Heart left ventricle (tissue), 16 donors: Measurements from ENCODE around the gene CCDC68. TPM values are rescaled to one million over a fixed set of nuclear protein-coding genes. Genes with fewer than 3 reads are reported as not detected.

ENCODE experiments used
- ATAC-seq, 4 donors: fragments of 200-7000 bp; cut with Tn5 transposase; one replicate each; pipeline ENCODE4 v1.9.1; 2020 to 2022; ENCODE audit warnings: moderate library complexity in 4 of 4, mild to moderate bottlenecking in 3 of 4, moderate number of reproducible peaks in 1 of 4
- DNase-seq, 5 donors: peaks; one replicate each; pipeline ENCODE4 v3.0.0-alpha.2; 2020
- H3K27ac ChIP-seq, 12 donors: fragments of 200-600 bp; sonication (generic) in 4 of 12; one replicate each; pipeline versions ENCODE4 v1.5.0 to v1.8.0; 2016 to 2022; ENCODE audit warnings: mild to moderate bottlenecking in 2 of 12
- H3K27me3 ChIP-seq, 9 donors: fragments of 200-600 bp; sonication (generic) in 2 of 9; one replicate each; pipeline versions ENCODE4 v1.5.1 to v1.8.0; 2016 to 2022; ENCODE audit warnings: mild to moderate bottlenecking in 3 of 9
- H3K36me3 ChIP-seq, 9 donors: fragments of 200-600 bp; sonication (generic) in 2 of 9; one replicate each; pipeline versions ENCODE4 v1.5.0 to v1.8.0; 2018 to 2022; ENCODE audit warnings: mild to moderate bottlenecking in 2 of 9
- H3K4me1 ChIP-seq, 12 donors: fragments of 200-600 bp; sonication (generic) in 4 of 12; one replicate each; pipeline versions ENCODE4 v1.5.0 to v1.8.0; 2016 to 2022; ENCODE audit warnings: mild to moderate bottlenecking in 3 of 12
- H3K4me3 ChIP-seq, 12 donors: fragments of 200-600 bp; sonication (generic) in 4 of 12; one replicate each; pipeline versions ENCODE4 v1.5.0 to v1.8.0; 2017 to 2022; ENCODE audit warnings: mild to moderate bottlenecking in 9 of 12, moderate library complexity in 4 of 12
- H3K9me3 ChIP-seq, 12 donors: fragments of 200-600 bp; sonication (generic) in 4 of 12; one replicate each; pipeline versions ENCODE4 v1.5.0 to v1.8.0; 2016 to 2022; ENCODE audit warnings: mild to moderate bottlenecking in 1 of 12
- POLR2A ChIP-seq, 2 donors: fragments of 450-650 bp; IDR thresholded peaks; one replicate each; pipeline ENCODE4 v1.6.1; 2017; ENCODE audit warnings: antibody characterized with exemption in 2 of 2, mild to moderate bottlenecking in 2 of 2, moderate library complexity in 2 of 2
- WGBS, 4 donors: extraction: QIAGEN DNeasy Blood & Tissue Kit in 2 of 4; methylation state at CpG; one replicate each; pipeline versions ENCODE4 v1.1.5 to v1.1.7; 2013 to 2018; 5-methylcytosine and 5-hydroxymethylcytosine counted together
- intact Hi-C, 10 donors: fragments of 100-400 bp; cut with DNase I; formaldehyde crosslinking; loops; one replicate each; pipeline versions ENCODE4 v1.11.1 to v1.14.2; 2022
- polyA plus RNA-seq, 2 donors: library from polyadenylated mRNA; stranded (reverse); fragments of 200-250 nt; gene quantifications; one replicate each; pipeline ENCODE4 v1.2.3, GENCODE V29; 2013
- total RNA-seq, 9 donors: library from RNA; depleted of rRNA in 2 of 9; stranded (reverse); fragments of >200 nt in 2 of 9; fragmentation: NEBNext Ultra II Directional in 3 of 9; extraction: Animal tissue kit (Norgen Biotek cat#: 25700) in 3 of 9; gene quantifications; one replicate each; pipeline versions ENCODE4 v1.1.0 to v1.2.4, GENCODE V29; 2016 to 2023
- TF ChIP-seq, protein P1 (sequence below), 12 donors: fragments of 200-600 bp; sonication (generic) in 4 of 12; IDR thresholded peaks; one replicate each; pipeline versions ENCODE4 v1.5.0 to v1.8.0; 2018 to 2022; ENCODE audit warnings: antibody characterized with exemption in 12 of 12, mild to moderate bottlenecking in 5 of 12
- donor health status: ischemic (EF 13 %, LVEDD 7.1; RV severe dilation, severe dysfunction).
- donor health status: healthy with polysubstance abuse.
- donor health status: DM: no; HTN: yes; CAD: no.
- donor health status: DM: no; HTN: no; CAD: no.
- donor health status: ischemic (EF 25% LVEDD 6.9; RV normal size, moderate dysfunction).
- donor health status: ischemic (EF 25% LVEDD 5.7; RV mildly dilated, moderate dysfunction).
- donor health status: healthy.
- donor health status: DM: yes; HTN: yes; CAD: no.
- donor health status: ischemic (EF 35%, LVEDD 5.7; RV mildly dilated, moderate dysfunction).
- donor health status: nonischemic (EF 11% LVEDD 7.7; RV severe dilation, severe dysfunction).
- donor health status: DM: yes; HTN: yes; CAD: no.
- donor health status: PGD.
- donor health status: ischemic (EF 29% LVEDD 5.4; RV normal size, mild dysfunction).
- donor health status: nonischemic (EF 23%, LVEDD 6.1; RV moderate dilation, normal function).

CCDC68 gene
- total and polyA plus RNA-seq, 11 donors, result 2.0 to 11.6 (median 4.2) TPM

- intact Hi-C loops, result loop anchor here (2.0 to 10.0 kb wide), 12 partner anchors 301 to 590 kb away; no protein-coding TSS in a partner anchor
- Histone ChIP-seq H3K9me3 (peaks cover 0 to 4% (median 0%) of the 10 kb centered on the region in 12 donors), H3K27ac (no peak overlapping the region), H3K4me1 (no peaks in the 10 kb centered on the region), H3K4me3 (no peak overlapping the region), H3K27me3 (no peaks in the 10 kb centered on the region), H3K36me3 (no peaks in the 10 kb centered on the region)
- DNase-seq, result no peak
- 19 to 30% (median 28%) methylated on average over 9 of the region's 9 CpGs for WGBS, 4 donors
- TF ChIP-seq, protein P1, sequence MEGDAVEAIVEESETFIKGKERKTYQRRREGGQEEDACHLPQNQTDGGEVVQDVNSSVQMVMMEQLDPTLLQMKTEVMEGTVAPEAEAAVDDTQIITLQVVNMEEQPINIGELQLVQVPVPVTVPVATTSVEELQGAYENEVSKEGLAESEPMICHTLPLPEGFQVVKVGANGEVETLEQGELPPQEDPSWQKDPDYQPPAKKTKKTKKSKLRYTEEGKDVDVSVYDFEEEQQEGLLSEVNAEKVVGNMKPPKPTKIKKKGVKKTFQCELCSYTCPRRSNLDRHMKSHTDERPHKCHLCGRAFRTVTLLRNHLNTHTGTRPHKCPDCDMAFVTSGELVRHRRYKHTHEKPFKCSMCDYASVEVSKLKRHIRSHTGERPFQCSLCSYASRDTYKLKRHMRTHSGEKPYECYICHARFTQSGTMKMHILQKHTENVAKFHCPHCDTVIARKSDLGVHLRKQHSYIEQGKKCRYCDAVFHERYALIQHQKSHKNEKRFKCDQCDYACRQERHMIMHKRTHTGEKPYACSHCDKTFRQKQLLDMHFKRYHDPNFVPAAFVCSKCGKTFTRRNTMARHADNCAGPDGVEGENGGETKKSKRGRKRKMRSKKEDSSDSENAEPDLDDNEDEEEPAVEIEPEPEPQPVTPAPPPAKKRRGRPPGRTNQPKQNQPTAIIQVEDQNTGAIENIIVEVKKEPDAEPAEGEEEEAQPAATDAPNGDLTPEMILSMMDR (IDR thresholded peaks at IDR 0.05), result peak; percentile 60 to 80 (median 72)
- TF ChIP-seq POLR2A (IDR thresholded peaks at IDR 0.05), result no peak
- ATAC-seq, result peak in 3 of 4 donors; percentile 42 to 67 (median 49)
Observed at GRCh38 chr18:54983041-54983686, 23.9 kb upstream of the CCDC68 start.

GRCh38 chr18:54981076-54981475 is 21.8 kb upstream of the CCDC68 start:
- no peak overlapping the region for H3K4me3 ChIP-seq
- H3K36me3 ChIP-seq, result no peaks in the 10 kb centered on the region
- ATAC-seq, result no peak
- H3K4me1 ChIP-seq, result no peaks in the 10 kb centered on the region
- DNase-seq, result no peak
- TF ChIP-seq POLR2A (IDR thresholded peaks at IDR 0.05), result no peak
- TF ChIP-seq, protein P1 (IDR thresholded peaks at IDR 0.05), result no peak
- WGBS, 4 donors, result 91 to 100% (median 97%) methylated on average over 1 of the region's 1 CpG
- H3K9me3 ChIP-seq, result peaks cover 0 to 11% (median 0%) of the 10 kb centered on the region in 12 donors
- intact Hi-C loops, result loop anchor here in 9 of 10 donors (5.0 to 10.0 kb wide), 8 partner anchors 299 to 539 kb away; no protein-coding TSS in a partner anchor
- no peaks in the 10 kb centered on the region for H3K27me3 ChIP-seq
- no peak overlapping the region for H3K27ac ChIP-seq

- WGBS, 4 donors, result 52 to 97% (median 94%) methylated on average over 2 of the region's 2 CpGs
- intact Hi-C loops, result no loop called here
Observed at GRCh38 chr18:54975598-54975997, 16.3 kb upstream of the CCDC68 start.

GRCh38 chr18:54973046-54973445 is 13.8 kb upstream of the CCDC68 start:
- Histone ChIP-seq H3K36me3 (no peaks in the 10 kb centered on the region), H3K27me3 (no peaks in the 10 kb centered on the region), H3K4me1 (no peaks in the 10 kb centered on the region), H3K27ac (no peak overlapping the region), H3K4me3 (no peak overlapping the region), H3K9me3 (peaks cover 0 to 8% (median 0%) of the 10 kb centered on the region in 12 donors)
- intact Hi-C loops, result no loop called here
- DNase-seq, result no peak
- ATAC-seq, result no peak
- WGBS, 4 donors, result 87 to 90% (median 87%) methylated on average over 7 of the region's 7 CpGs
- TF ChIP-seq, protein P1 (IDR thresholded peaks at IDR 0.05), result no peak
- TF ChIP-seq POLR2A (IDR thresholded peaks at IDR 0.05), result no peak

More at GRCh38 chr18:54975598-54975997, 16.3 kb upstream of the CCDC68 start:
- Histone ChIP-seq H3K27me3 (no peaks in the 10 kb centered on the region), H3K9me3 (peaks cover 0 to 11% (median 0%) of the 10 kb centered on the region in 12 donors), H3K4me3 (no peak overlapping the region), H3K4me1 (no peaks in the 10 kb centered on the region), H3K27ac (no peak overlapping the region), H3K36me3 (no peaks in the 10 kb centered on the region)
- no peak for TF ChIP-seq POLR2A (IDR thresholded peaks at IDR 0.05)
- TF ChIP-seq, protein P1 (IDR thresholded peaks at IDR 0.05), result no peak
- DNase-seq (no peak), ATAC-seq (no peak)
